T-helper 2 cell treated with Interferon-gamma antibody and Interleukin-4, amounts not matched to agents 100 ng/mL and 5 ng/mL, for 36 hours (primary cell): Measurements from ENCODE around the gene DMRTA2. TPM values are rescaled to one million over a fixed set of nuclear protein-coding genes. Genes with fewer than 3 reads are reported as not detected.

ENCODE experiments used
- intact Hi-C: fragments of 100-400 bp; cut with micrococcal nuclease; formaldehyde crosslinking; loops from one replicate; pipeline ENCODE4 v1.15.1; 2023
- total RNA-seq: library from RNA; stranded (reverse); gene quantifications from 2 replicates; pipeline ENCODE4 v1.2.3, GENCODE V29; 2022

DMRTA2 gene
- total RNA-seq, 1 donor from 2014 or later: not detected

DNA sequence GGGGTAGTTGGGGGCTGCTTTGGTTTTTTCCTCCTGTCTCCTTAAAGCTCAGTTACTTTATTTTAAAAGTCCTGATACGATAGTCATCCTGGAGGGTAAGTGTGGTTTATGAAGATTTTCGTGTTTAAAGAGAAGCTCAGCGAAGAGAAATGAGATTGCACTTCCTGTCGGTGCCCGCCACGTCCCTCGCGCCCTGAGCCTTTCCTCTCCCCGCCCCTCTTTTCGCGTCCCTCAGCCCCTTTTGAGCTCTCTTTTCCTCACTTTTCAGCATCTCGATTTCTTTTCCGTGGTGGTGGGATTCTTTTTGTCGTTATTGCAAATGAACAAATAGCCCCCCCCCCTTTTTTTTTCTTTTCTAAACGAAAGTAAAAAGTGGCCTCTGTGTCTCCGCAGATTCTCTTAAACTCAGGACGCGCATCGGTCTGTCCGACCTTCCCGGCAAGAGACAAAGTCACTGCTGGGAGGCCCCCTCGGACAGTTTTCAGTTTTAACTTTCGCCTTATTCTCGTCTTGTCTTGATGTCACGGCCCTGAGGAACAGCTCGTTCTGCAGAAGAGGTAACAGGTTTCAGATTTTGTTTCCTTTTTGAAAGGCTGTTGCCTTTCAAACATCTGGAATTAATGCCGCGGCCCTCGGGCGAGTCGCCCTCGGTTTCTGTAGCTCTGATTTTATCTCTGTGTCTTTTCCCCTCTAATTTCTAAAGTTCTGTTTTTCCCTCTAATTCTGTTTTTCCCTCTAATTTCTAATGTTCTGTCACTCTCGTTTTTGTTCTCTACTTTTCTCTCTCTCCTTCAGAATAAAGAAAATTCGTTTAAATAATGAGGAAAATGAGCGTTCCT lies 1.0 kb upstream of the DMRTA2 start:
- intact Hi-C loops: no loop called here

DNA sequence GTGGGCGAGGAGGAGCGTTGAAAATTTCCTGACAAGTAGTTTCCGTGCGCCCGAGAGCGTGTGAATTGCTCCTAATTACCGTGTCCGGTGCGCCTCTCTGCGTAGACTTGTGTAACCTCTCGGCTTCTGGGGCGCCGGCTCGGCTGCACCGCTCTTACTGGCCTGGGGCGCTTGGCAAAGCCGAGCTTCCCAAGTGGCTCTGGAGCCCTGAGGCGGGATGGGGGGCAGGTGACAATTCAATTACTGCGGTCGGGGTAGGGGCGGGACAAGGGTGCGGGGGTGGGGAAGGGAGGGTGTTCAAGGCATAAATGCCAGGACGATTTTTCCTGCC lies 392 bp upstream of the DMRTA2 start:
- intact Hi-C loops: no loop called here

DNA sequence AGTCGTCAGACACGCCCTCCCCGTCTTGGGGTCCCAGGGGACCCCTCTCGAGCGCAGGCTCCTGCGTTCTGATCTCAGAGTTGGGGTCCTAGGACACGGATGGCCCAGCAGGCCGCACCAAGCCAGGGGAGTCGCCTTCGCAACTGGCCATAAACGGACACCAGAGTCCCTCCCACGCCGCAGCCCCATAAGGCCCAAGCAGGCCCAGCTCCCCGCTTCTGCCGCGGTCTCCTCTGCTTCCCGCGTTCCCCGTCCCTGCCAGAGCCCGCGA lies 633 bp downstream of the DMRTA2 start:
- intact Hi-C loops: no loop called here

DNA sequence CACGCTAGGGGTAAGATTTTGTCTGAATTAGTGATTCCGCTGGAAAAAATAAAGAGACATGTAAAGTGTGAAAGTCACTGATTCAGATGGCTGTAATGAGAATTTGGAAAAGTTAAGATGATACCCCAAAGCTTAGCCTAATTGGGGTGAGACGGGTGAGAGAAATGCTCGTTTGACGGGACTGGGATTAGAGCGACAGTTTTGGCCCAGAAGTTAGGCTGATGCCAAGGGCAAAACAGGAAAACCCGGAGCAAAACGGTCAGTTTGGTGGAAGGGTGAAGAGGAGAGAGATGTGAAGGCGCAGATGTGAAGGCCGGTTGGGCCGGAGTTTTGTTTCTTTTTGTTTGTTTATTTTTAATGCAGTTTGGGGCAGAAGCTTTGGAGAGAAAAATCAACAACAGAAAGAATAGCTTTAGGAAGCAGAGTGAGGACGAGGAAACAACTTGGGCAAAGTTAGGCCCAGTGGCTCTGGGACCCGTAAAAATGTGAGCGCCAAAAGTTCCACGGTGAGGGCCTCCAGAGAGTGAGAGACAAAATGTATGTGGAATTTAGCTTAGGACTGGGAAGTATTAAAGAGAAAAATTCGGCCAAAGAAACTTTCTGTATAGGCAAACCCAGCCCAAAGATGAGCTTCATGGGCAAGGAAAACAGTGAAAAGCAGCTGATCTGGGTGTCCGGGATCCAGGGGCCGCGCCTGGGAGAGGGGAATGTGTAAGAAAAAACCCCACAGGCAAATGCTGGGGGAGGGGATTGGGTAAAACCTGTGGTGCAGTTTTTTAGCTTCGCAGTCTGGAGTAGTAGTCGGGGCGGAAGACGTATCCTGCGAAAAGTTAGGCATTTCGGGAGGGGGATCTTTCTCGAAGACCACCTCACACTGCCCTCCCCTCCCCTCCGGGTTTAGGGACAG lies 1.2 kb downstream of the DMRTA2 start:
- intact Hi-C loops: no loop called here

DNA sequence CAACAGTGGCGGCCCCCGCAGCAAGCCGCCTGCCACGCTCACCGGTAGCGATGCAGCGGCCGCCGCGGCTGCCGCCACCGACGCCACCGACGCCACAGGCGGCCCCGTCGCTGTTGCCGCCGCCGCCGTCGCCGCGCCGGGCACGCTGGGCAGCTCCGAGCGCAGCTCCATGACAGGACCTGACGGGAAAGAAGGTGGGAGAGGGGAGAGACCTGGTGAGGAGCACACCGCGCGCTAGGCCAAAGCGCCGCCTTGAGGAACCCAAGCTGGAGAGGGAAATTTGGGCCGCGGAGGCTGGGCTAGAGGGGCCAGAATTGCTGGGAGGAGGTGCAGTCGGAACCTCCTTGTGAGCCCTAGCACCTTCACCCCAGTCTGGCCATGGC lies 1.9 kb downstream of the DMRTA2 start:
- intact Hi-C loops: no loop called here

GRCh38 chr1:50420689-50421365 lies 2.4 kb downstream of the DMRTA2 start:
- intact Hi-C loops: no loop called here

DNA sequence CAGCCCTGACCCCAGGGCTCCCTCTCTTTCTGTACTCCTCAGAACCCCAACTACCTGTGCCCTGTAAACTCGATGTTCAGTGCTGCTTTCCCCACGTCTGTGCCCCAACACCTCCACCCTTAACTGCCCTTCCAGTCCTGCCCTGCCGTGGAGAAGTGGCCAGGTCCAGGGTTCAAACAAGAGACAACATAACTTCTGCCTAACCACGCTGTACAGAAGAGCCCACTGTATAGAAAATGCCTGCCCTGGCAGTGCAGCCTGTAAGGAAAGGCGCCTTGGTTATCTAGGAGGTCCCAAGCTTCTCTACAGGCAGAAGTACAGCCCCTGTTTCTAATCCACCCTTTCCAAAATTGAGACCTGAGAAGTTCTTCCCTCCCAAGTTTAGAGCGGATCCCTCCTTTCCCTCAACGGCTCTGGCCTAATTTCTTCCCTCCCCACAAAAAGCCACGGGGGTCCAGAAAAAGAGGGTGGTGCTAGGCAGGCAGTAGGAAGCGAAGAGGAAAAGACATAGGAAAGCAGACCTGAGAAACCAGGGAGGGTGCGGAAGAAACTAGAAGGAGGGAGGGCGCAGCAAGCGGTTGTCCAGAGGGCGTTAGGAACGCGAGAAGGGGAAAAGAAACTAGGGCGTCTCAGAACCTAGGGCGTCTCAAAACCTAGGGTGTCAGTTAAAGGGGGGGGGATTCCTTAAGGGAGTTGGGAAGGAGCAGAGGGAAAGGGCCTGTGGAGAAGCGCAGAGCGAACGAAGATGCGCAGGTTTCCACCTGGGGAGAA lies 3.2 kb downstream of the DMRTA2 start:
- intact Hi-C loops: no loop called here

DNA sequence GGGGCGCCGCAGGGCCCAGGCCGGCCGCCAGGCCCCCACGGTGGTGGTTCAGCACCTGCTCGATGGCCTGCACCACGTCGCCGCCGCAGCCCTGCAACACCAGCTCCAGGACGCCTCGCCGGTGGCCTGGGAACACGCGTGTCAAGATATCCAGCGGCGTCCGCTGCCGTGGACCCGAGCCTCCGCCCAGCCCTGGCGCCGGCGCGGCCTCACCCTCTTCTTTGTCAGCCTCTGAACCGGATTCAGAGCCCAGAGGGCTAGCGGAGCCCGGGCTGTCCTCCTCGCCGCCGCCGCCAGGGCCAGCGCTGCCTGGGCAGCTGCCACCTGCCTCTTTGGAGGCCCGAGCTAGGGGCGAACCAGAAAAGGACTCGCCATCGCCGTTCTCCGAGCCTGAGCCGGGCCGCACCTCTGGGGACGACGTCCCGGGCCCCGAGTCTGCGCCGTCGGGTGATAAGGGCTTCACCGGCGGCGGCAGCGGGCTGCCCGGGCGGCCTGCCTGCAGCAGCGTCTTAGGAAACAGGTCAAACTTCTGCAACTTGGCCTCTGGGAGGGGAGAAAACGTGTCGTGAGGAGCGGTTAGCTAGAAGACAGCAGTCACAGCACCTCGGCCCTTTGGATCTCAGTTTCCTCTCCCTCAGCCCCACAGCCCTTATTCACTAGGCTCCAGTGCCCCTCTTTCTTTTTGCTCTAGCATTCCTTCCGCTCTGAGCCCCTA lies 3.9 kb downstream of the DMRTA2 start:
- intact Hi-C loops: no loop called here

DNA sequence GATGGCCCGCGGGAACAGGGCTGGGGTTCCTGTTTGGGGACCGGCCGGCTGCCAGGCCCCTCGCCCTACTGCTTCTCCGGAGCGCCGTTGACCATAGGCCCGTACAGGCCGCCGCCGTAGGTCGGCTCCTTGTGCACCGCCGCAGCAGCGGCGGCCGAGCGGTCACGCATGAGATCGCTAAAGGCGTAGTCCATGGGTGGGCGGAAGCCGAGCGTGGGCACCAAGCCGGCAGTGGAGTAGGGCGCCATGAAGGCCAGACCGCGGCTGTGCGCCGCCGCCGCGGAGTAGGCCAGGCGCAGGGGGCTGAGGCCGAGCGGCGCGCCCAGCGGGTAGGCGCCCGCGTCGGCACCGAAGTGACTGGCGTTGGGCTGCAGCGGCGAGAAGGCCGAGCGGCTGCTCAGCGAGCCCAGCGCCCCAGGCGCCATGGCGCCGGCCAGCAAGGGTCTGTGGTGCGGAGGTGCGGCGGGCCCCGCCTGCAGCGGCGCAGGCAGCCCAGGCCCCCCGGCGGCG lies 4.6 kb downstream of the DMRTA2 start:
- intact Hi-C loops: no loop called here

- intact Hi-C loops: loop anchor here (1.0 kb wide), 1 partner anchor 10 kb away; no protein-coding TSS in a partner anchor
Observed at GRCh38 chr1:50417946-50418599, 5.2 kb downstream of the DMRTA2 start.

- intact Hi-C loops: loop anchor here (1.0 kb wide), 1 partner anchor 11 kb away; no protein-coding TSS in a partner anchor
Observed at GRCh38 chr1:50417507-50417906, 5.7 kb downstream of the DMRTA2 start.

DNA sequence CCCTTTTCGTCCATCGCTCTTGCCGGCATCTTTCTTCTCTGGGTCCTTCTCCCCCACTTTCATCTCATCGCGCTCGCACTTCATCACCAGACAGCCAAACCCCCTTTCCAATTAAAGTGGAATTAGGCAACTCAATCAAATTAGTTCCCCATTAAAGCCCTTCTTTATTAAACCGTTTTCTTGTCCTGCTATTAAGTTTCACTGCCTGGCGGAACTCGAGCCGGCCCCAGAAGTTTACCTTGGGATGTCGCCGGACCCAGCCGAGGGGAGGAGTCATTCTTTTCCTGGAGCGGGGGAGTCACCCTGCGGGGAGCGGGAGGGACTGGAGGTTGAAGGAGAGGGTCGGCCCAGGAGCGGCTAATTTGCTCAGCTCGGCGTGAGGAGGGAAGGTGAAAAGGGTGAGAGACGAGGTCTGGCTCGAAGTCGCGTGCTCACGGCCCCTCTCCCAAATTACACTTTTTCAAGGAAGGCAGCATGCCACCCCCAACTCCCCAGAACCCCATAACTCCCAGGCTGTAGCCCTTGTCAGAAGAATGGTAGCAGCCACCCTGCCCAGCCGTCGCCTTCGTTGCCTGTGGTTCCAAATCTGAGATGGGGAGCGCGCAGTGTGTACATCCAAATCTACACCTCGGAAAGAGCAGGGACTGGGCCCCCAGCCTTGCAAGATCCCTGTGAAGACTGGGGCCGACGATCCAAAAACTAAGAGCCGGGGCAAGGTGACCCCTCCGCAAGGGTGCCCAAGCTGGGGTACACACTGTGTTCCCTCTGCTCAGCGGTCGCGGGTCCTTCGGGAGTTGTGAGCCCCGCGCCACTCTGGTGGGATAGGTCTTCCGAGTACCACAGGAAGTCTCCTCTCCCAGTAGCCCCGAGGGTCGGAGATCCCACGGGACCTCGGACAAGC lies 6.4 kb downstream of the DMRTA2 start:
- intact Hi-C loops: loop anchor here (1.0 kb wide), 1 partner anchor 11 kb away; no protein-coding TSS in a partner anchor

- intact Hi-C loops: no loop called here
Observed at GRCh38 chr1:50416150-50416527, 7.1 kb downstream of the DMRTA2 start.

DNA sequence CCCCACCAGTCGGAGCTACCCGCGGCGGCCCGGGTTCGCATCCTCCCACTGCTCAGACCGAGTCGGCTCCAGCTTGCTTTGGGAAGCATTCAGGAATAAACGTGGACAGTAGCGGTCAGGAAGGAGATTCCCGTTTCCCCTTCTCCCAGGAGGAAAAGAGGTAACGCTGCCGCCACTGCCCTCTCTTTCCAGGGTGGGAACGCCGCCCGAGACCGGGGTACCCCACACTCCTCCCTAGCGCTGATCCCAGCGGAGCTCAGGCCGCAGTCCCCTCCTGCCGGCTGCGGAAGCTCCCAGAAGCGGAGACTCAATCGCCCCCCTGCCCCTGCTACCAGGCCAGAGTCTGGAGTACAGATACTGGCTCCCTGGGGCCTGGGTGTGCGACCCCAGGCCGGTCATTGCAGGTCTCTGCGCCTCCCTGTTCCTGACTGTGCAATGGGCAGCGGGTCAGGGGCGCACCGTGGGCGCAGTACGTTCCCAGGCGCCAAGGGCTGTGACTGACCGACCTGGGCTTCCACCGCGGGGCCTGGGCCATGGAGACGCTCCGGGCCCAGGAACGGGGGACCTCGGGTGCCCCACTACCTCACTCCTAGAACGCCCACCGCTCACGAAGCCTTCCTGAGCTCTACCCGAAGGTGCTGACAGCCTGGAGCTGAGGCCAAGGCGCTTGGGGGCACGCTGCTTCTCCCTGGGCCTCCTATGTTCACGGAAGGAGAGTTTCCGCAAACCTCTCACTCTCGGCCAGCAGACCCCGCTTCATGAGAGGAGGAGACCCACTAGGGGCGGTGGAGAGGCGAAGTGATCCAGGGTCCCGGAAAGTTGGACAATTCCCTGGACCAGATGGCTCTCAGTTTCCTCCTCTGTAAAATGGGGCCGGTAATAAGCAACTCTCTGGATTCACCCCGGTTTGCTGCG lies 7.8 kb downstream of the DMRTA2 start:
- intact Hi-C loops: no loop called here

DNA sequence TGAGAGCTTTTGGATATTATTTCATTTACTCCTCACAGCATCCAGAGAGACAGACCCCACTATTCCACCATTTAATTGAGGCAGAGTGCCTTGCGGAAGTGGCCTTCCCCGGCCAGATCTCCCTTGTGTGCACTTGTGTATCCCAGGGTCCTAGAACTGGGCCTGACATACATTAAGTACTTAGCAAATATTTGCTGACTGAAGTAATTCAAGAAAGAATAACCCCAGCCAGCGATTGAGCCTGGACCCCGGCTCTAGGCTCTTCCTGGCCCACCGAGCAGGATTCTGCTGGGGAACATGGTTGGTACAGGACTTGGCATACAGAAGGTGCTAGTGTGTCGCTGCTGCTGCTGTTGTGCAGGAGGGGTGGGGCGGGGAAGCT lies 8.4 kb downstream of the DMRTA2 start:
- intact Hi-C loops: no loop called here

- intact Hi-C loops: no loop called here
Observed at GRCh38 chr1:50412813-50413476, 10.3 kb downstream of the DMRTA2 start.

- intact Hi-C loops: no loop called here
Observed at GRCh38 chr1:50405814-50406213, 17.4 kb downstream of the DMRTA2 start.
